ENCODE measurements around the gene PRKD2. TPM values are rescaled to one million over a fixed set of nuclear protein-coding genes. Genes with fewer than 3 reads are reported as not detected.
A peak's percentile ranks its signal among the peaks of the same experiment; 100 is the strongest.

Gene PRKD2
- total and polyA plus RNA-seq, 2 of the 8 experiments (the other 6 are each of a cell fraction or from before 2014, with no cell fraction given): 24.4 to 63.8 TPM

DNA sequence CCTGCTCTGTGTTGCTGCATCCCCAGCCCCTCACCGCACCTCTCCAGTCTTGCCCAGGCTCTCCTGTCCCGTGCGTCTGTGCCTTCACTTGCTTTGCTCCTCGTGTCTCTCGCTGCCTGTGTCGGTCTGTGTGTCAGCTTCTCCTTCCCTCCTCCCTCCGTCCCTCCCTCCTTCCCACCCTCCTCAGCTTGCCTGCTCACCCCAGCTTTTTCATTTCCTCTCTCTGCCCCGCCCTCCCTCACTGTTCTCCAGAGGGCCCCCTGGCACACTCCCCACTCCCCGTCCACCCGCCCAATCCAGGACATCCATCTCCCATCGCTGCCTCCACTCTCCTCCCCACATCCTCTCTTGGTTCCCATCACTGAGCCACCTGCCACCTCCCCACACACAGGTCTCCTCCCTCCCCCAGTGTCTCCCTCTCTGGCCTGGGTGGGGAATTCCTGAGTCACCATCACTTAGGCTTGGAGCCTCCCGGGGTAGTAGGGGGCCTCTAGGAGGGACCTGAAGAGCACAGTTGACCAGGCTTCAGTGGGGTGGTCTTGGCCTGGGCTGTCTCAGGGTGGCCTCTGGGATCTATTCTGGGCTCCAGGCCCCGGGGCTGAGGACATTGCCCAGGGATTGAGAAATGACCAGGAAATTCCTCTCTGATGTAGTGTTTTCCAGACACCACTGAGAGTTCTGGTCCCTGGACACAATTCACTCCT is 91.8 kb downstream of the PRKD2 start, which contains the start of gene PTGIR:
PTGIR (minus strand) TSS at position 132 of the 704 bp plus-strand sequence. CDS start 864 bp downstream, outside the sequence.
- CTCF ChIA-PET (ENCODE audit: partially characterized antibody): interaction anchor here (0.8 to 15.3 kb wide), 6 partner anchors 8 to 96 kb away, joined by 3 to 309 read pairs (median 6); no protein-coding TSS in a partner anchor

More for the DNA sequence above, 91.8 kb downstream of the PRKD2 start, which contains the start of gene PTGIR:
- Histone ChIP-seq H4K8ac (ENCODE audit: extremely low read depth, insufficient read depth, low read length) (peak within 1 kb of the TSS; percentile 16), H3K4me1 (replicated peaks in 1 of 4; ENCODE audit: control insufficient read depth in 3 of 4, insufficient read depth in 4 of 4, low read length in 3 of 4) (peaks cover 0 to 12% (median 4%) of the 10 kb centered on the region in 4 experiments; a peak in 4 of 7 replicates), H2BK12ac (ENCODE audit: low read depth, low read length) (peak within 1 kb of the TSS; percentile 68; the same call in 1 of the 2 replicates), H4K20me1 (replicated peaks in 1 of 2; ENCODE audit: control insufficient read depth in 1 of 2, insufficient read depth in 2 of 2, low read length in 2 of 2) (no peaks in the 10 kb centered on the region), H2BK15ac (ENCODE audit: low read length) (peak within 1 kb of the TSS; percentile 19; the same call in 1 of the 2 replicates), H3K27me3 (replicated peaks in 1 of 4; ENCODE audit: control insufficient read depth in 3 of 4, extremely low read depth in 1 of 4, insufficient read depth in 3 of 4, low read length in 3 of 4) (no peaks in the 10 kb centered on the region), H3K27ac (ENCODE audit: low read depth, low read length) (no peak within 1 kb of the TSS), H3K79me1 (ENCODE audit: low read depth, low read length) (no peaks in the 10 kb centered on the region), H3K79me2 (ENCODE audit: control insufficient read depth in 1 of 2, insufficient read depth in 2 of 2, low read length in 2 of 2) (no peaks in the 10 kb centered on the region), H3K23me2 (ENCODE audit: low read depth, low read length) (no peaks in the 10 kb centered on the region), H2BK20ac (ENCODE audit: low read length) (0 out of 2 replicates have a peak within 1 kb of the TSS, but pooled peaks have one; percentile 3), H4K91ac (replicated peaks; ENCODE audit: insufficient read length, low read length) (peak within 1 kb of the TSS; percentile 91), H3K9ac (replicated peaks in 1 of 4; ENCODE audit: extremely low read depth in 1 of 4, low read depth in 3 of 4, low read length in 3 of 4) (no peak within 1 kb of the TSS), H2AFZ (ENCODE audit: low read length) (peak within 1 kb of the TSS; percentile 62; the same call in 1 of the 2 replicates), H2BK5ac (ENCODE audit: low read depth, low read length) (no peak within 1 kb of the TSS), H3K18ac (ENCODE audit: extremely low read depth, low read length) (no peak within 1 kb of the TSS), H2AK5ac (ENCODE audit: low read depth, low read length) (no peak within 1 kb of the TSS), H2BK120ac (replicated peaks; ENCODE audit: low read depth, low read length) (no peak within 1 kb of the TSS), H3K4ac (replicated peaks; ENCODE audit: insufficient read length, low read depth, low read length) (no peak within 1 kb of the TSS), H3K9me3 (ENCODE audit: insufficient read depth in 2 of 2, low read depth in 1 of 2, low read length in 1 of 2) (no peaks in the 10 kb centered on the region), H3K4me2 (ENCODE audit: insufficient read depth in 1 of 2, low read depth in 2 of 2, low read length in 2 of 2) (no peak within 1 kb of the TSS), H3K14ac (ENCODE audit: insufficient read length) (no peak within 1 kb of the TSS), H3K36me3 (ENCODE audit: control insufficient read depth in 2 of 4, insufficient read depth in 4 of 4, low read length in 3 of 4) (no peaks in the 10 kb centered on the region), H3K23ac (ENCODE audit: insufficient read length) (no peak within 1 kb of the TSS), H3K56ac (replicated peaks; ENCODE audit: insufficient read length, low read depth, low read length) (no peak within 1 kb of the TSS), H4K5ac (ENCODE audit: insufficient read length, low read depth, low read length) (no peak within 1 kb of the TSS), H3K4me3 (ENCODE audit: extremely low read depth in 1 of 4, insufficient read depth in 2 of 4, low read depth in 3 of 4, low read length in 4 of 4) (no peak within 1 kb of the TSS)
- DNase-seq (ENCODE audit: low read depth in 1 of 2, low spot score in 2 of 2) (no peak), FAIRE-seq (no peak)
- POLR2A ChIA-PET (ENCODE audit: partially characterized antibody): interaction anchor here (0.6 to 1.3 kb wide), 3 partner anchors 18 to 243 kb away, joined by 3 to 4 read pairs (median 3); no protein-coding TSS in a partner anchor
- TF ChIP-seq FOSL1 (IDR thresholded peaks at IDR 0.05; ENCODE audit: insufficient read depth, low read depth, low read length) (no peak), SRF (IDR thresholded peaks at IDR 0.05; ENCODE audit: low read depth, low read length) (no peak), ASH2L (IDR thresholded peaks at IDR 0.05; ENCODE audit: low read length) (no peak), BRCA1 (IDR thresholded peaks at IDR 0.05; ENCODE audit: low read depth, low read length) (no peak), KDM1A (IDR thresholded peaks at IDR 0.05; ENCODE audit: borderline replicate concordance, low read length) (no peak), EP300 (IDR thresholded peaks at IDR 0.05; ENCODE audit: borderline replicate concordance in 1 of 2, low read depth in 2 of 2, low read length in 2 of 2) (no peak), CHD2 (IDR thresholded peaks at IDR 0.05; ENCODE audit: low read length) (no peak), ZNF274 (IDR thresholded peaks at IDR 0.05; ENCODE audit: borderline replicate concordance, extremely low read depth, low read length) (no peak), CEBPB (IDR thresholded peaks at IDR 0.05; ENCODE audit: low read depth, low read length) (no peak), HDAC2 (IDR thresholded peaks at IDR 0.05; ENCODE audit: borderline replicate concordance in 1 of 2, low read depth in 2 of 2, low read length in 2 of 2) (no peak), BCL11A (IDR thresholded peaks at IDR 0.05; ENCODE audit: low read depth in 2 of 2, low read length in 2 of 2) (no peak)
- 84% methylated on average over 8 of the region's 13 CpGs; no CpG with 5 or more reads in 1 of the 2 experiments for WGBS, 2 experiments (ENCODE audit: extremely low coverage in 1 of 2, insufficient coverage in 1 of 2, insufficient read length in 1 of 2, insufficient replicate concordance in 2 of 2, low coverage in 1 of 2, low lambda C conversion rate in 2 of 2, missing lambda C conversion rate in 1 of 2)

All from H1 (cell line).